ENCODE results near the gene ERVK3-1. TPM values are rescaled to one million over a fixed set of nuclear protein-coding genes. Genes with fewer than 3 reads are reported as not detected.

ERVK3-1 gene
- total RNA-seq, 1 experiment from 2014 or later: 28.1 TPM

- Histone ChIP-seq H4K20me1 (ENCODE audit: insufficient read depth) (no peaks in the 10 kb centered on the region), H3K4me1 (ENCODE audit: control insufficient read depth in 1 of 2, insufficient read depth in 2 of 2, low read length in 2 of 2) (peaks cover 0 to 1% of the 10 kb centered on the region in 2 experiments; a peak in 1 of 4 replicates), H3K9me3 (ENCODE audit: control insufficient read depth in 1 of 2, insufficient read depth in 1 of 2, low read depth in 1 of 2, low read length in 2 of 2) (peaks cover 0 to 4% of the 10 kb centered on the region in 2 experiments; a peak in 1 of 4 replicates), H3K4me3 (replicated peaks in 1 of 2; ENCODE audit: low read depth in 1 of 2, low read length in 2 of 2) (no peak overlapping the region), H3K4me2 (ENCODE audit: low read length) (no peak overlapping the region), H3K9ac (ENCODE audit: low read length) (no peak overlapping the region), H3K79me2 (ENCODE audit: insufficient read depth, low read length) (no peaks in the 10 kb centered on the region), H2AFZ (ENCODE audit: low read depth, low read length, poor library complexity, severe bottlenecking) (no peak overlapping the region), H3K36me3 (ENCODE audit: control insufficient read depth in 1 of 2, insufficient read depth in 2 of 2, low read length in 2 of 2) (peaks cover 0 to 21% of the 10 kb centered on the region in 2 experiments; a peak in 1 of 4 replicates), H3K27ac (ENCODE audit: low read depth, low read length) (no peak overlapping the region), H3K9me2 (ENCODE audit: insufficient read depth) (no peaks in the 10 kb centered on the region), H3K27me3 (ENCODE audit: insufficient read depth, low read length) (no peaks in the 10 kb centered on the region)
- intact Hi-C loops (cut with micrococcal nuclease): no loop called here
- no TSS peak for BruUV-seq (replicated peaks)
- POLR2A ChIA-PET: no interaction called here
- RAD21 ChIA-PET (ENCODE audit: low non-redundant PET in 1 of 2, low total read pairs in 2 of 2, uncharacterized antibody in 2 of 2, unreplicated experiment in 2 of 2): no interaction called here
- DNase-seq (ENCODE audit: low read depth, low spot score): no peak
- CTCF ChIA-PET: no interaction called here
- TF ChIP-seq, protein P1, sequence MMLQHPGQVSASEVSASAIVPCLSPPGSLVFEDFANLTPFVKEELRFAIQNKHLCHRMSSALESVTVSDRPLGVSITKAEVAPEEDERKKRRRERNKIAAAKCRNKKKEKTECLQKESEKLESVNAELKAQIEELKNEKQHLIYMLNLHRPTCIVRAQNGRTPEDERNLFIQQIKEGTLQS (IDR thresholded peaks at IDR 0.05): no peak
- TF ChIP-seq POLR2A (IDR thresholded peaks at IDR 0.05; ENCODE audit: borderline replicate concordance, extremely low read depth, insufficient read depth, insufficient read length) (no peak), TCF7L2 (IDR thresholded peaks at IDR 0.05; ENCODE audit: borderline replicate concordance, extremely low read depth, insufficient read depth, insufficient read length) (no peak), EZH2phosphoT487 (IDR thresholded peaks at IDR 0.05; ENCODE audit: borderline replicate concordance) (no peak), SP1 (IDR thresholded peaks at IDR 0.05; ENCODE audit: low read depth) (no peak), FOSL1 (IDR thresholded peaks at IDR 0.05; ENCODE audit: low read depth) (no peak)
- TF ChIP-seq, protein P2, sequence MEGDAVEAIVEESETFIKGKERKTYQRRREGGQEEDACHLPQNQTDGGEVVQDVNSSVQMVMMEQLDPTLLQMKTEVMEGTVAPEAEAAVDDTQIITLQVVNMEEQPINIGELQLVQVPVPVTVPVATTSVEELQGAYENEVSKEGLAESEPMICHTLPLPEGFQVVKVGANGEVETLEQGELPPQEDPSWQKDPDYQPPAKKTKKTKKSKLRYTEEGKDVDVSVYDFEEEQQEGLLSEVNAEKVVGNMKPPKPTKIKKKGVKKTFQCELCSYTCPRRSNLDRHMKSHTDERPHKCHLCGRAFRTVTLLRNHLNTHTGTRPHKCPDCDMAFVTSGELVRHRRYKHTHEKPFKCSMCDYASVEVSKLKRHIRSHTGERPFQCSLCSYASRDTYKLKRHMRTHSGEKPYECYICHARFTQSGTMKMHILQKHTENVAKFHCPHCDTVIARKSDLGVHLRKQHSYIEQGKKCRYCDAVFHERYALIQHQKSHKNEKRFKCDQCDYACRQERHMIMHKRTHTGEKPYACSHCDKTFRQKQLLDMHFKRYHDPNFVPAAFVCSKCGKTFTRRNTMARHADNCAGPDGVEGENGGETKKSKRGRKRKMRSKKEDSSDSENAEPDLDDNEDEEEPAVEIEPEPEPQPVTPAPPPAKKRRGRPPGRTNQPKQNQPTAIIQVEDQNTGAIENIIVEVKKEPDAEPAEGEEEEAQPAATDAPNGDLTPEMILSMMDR (IDR thresholded peaks at IDR 0.05 in 2 of 3, conservative IDR thresholded peaks at IDR 0.05 in 1 of 3; ENCODE audit: borderline replicate concordance in 1 of 3, insufficient read depth in 1 of 3, low read depth in 2 of 3, low read length in 2 of 3): no peak
- no peak for ATAC-seq
These were observed 30.5 kb downstream of the ERVK3-1 start for GRCh38 chr19:58335630-58336029.

DNA sequence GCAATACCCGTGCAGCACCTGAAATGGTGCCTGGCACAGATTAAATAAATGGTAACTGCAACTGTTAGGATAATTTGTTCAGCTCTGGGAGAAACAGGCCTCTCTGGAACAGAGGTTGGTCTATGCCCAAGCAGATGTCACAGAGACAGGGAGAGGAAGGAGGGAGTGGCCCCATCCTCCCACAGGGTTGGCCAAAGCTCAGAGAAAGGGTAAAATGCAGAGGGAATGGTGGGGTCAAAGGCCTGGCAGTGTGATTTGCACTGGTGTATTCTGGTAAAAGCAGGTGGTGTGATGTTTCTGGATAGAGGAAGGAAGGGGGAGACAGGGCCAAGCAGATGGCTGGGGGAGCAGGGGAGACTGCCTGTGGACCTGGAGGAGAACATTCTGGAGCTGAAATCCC lies 31.0 kb downstream of the ERVK3-1 start:
- Histone ChIP-seq H3K9me2 (ENCODE audit: insufficient read depth) (no peaks in the 10 kb centered on the region), H3K4me2 (ENCODE audit: low read length) (no peak overlapping the region), H3K9me3 (ENCODE audit: control insufficient read depth in 1 of 2, insufficient read depth in 1 of 2, low read depth in 1 of 2, low read length in 2 of 2) (peaks cover 0 to 4% of the 10 kb centered on the region in 2 experiments; a peak in 1 of 4 replicates), H3K79me2 (ENCODE audit: insufficient read depth, low read length) (no peaks in the 10 kb centered on the region), H3K27ac (ENCODE audit: low read depth, low read length) (no peak overlapping the region), H3K27me3 (ENCODE audit: insufficient read depth, low read length) (no peaks in the 10 kb centered on the region), H2AFZ (ENCODE audit: low read depth, low read length, poor library complexity, severe bottlenecking) (no peak overlapping the region), H3K4me1 (ENCODE audit: control insufficient read depth in 1 of 2, insufficient read depth in 2 of 2, low read length in 2 of 2) (no peaks in the 10 kb centered on the region), H3K36me3 (ENCODE audit: control insufficient read depth in 1 of 2, insufficient read depth in 2 of 2, low read length in 2 of 2) (peaks cover 0 to 21% of the 10 kb centered on the region in 2 experiments; a peak in 1 of 4 replicates), H3K4me3 (replicated peaks in 1 of 2; ENCODE audit: low read depth in 1 of 2, low read length in 2 of 2) (no peak overlapping the region), H4K20me1 (ENCODE audit: insufficient read depth) (no peaks in the 10 kb centered on the region), H3K9ac (ENCODE audit: low read length) (no peak overlapping the region)
- ChIA-PET RAD21 (ENCODE audit: low non-redundant PET in 1 of 2, low total read pairs in 2 of 2, uncharacterized antibody in 2 of 2, unreplicated experiment in 2 of 2) (no interaction called here), CTCF (no interaction called here), POLR2A (no interaction called here)
- intact Hi-C loops (cut with micrococcal nuclease): no loop called here
- BruUV-seq (replicated peaks): no TSS peak
- no peak for ATAC-seq
- DNase-seq (ENCODE audit: low read depth, low spot score): no peak
- TF ChIP-seq, protein P3, sequence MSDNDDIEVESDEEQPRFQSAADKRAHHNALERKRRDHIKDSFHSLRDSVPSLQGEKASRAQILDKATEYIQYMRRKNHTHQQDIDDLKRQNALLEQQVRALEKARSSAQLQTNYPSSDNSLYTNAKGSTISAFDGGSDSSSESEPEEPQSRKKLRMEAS (IDR thresholded peaks at IDR 0.05): no peak
- no peak for TF ChIP-seq CBX3 (IDR thresholded peaks at IDR 0.05; ENCODE audit: low read depth)

All from HCT116 (cell line).